HG03097 (cell line): ENCODE data around the gene GPRIN2.
"Not testable (repeated sequence)": the region's sequence is repeated elsewhere in the genome, so short reads cannot be mapped to it uniquely, and the experiment has no call there.

ENCODE experiments used
- ATAC-seq: cut with Tn5 transposase; IDR thresholded peaks from one replicate; pipeline ENCODE4 v1.9.1; 2021; ENCODE audit not compliant: unreplicated experiment, low FRiP score

Gene GPRIN2

GRCh38 chr10:46538717-46539426 lies 17.6 kb downstream of the GPRIN2 start:
- no peak for ATAC-seq

DNA sequence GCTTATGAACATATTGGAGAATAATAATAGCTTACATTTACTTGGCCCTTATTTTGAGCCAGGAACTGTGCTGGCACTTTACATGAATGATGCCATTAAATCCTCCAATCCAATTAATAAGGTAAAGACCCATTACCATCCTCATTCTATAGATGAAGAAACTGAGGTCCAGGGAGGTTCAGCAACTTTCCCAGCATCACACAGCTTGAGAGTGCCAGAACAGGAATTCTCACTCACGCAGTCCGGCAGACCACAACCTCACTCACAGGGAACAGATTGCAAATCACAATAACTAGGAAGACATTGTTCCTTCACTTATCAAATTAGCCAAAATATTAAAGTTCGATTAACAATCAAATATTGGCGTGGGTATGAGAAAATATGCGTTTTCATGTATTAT lies 18.3 kb downstream of the GPRIN2 start:
- ATAC-seq, result no peak

GRCh38 chr10:46537309-46537708 lies 19.1 kb downstream of the GPRIN2 start:
- no peak for ATAC-seq

DNA sequence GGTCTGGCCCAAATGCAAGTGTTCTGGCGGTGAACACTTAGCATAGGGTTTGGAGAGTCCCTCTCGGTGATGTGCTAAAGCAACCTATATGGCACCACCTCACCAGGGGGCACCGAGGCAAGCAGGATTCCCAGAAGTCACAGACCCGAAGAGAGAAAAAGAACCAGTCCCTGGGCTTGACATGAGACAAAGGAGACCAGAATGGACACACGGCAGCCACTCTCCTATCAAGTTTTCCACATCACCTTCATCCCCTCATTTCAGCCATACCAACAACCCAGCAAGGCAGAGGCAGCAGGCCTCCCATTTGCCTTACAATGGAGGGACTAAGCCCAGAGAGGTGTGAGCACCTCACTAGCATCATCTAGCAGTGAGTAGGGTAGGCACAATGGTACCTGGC lies 19.7 kb downstream of the GPRIN2 start:
- no peak for ATAC-seq

- ATAC-seq, result no peak
Observed at GRCh38 chr10:46536171-46536570, 20.3 kb downstream of the GPRIN2 start.

GRCh38 chr10:46534828-46535524 lies 21.5 kb downstream of the GPRIN2 start:
- ATAC-seq, result no peak

DNA sequence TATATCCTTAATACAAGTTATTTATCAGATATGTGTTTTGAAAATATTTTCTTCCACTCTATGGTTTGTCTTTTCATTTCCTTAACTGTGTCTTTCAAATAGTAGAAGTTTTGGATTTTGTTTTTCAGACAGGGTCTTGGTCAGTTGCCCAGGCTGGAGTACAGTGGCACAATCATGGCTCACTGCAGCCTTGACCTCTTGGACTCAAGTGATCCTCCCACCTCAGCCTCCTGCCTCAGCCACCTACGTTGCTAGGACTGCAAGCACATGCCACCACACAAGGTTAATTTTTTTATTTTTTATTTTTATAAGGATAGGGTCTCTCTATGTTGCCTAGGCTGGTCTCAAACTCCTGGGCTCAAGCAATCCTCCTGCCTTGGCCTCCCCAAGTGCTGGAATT lies 24.2 kb downstream of the GPRIN2 start:
- not testable (repeated sequence) for ATAC-seq

DNA sequence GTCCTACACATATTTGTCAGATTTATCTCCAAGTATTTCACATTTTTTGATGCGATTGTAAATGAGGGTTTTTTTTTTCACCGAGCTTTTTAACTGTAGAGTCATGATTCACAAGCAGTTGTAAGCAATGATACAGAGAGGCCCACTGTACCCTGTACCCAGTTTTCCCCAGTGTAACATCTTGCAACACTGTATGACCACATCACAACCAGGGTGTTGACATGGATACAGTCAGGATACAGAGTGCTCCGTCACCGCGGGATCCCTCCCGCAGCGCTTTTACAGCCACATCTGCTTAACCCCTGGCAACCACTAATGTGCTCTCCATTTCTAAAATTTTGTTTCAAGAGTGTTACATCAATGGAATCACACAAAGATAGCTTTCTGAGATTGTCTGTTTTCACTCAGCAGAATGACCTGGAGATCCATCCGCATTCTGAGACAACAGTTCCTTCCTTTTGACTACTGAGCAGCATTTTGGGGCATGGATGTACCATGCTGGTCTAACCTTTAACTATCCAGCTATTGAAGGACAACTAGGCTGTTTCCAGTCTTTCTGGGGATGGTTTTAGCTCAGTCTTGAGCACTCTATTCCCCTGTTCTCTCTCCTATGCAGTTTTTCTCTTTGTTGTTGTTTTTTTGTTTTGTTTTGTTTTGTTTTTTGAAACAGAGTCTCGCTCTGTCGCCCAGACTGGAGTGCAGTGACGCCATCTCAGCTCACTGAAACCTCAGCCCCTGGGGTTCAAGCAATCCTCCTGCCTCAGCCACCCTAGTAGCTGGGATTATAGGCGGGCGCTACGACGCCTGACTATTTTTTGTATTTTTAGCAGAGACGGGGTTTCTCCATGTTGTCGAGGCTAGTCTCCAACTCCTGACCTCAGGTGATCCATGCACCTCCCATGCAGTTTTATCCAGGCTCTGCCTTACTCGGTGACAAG lies 25.9 kb downstream of the GPRIN2 start:
- no peak for ATAC-seq

- not testable (repeated sequence) for ATAC-seq
Observed at GRCh38 chr10:46529742-46530141, 26.7 kb downstream of the GPRIN2 start.

DNA sequence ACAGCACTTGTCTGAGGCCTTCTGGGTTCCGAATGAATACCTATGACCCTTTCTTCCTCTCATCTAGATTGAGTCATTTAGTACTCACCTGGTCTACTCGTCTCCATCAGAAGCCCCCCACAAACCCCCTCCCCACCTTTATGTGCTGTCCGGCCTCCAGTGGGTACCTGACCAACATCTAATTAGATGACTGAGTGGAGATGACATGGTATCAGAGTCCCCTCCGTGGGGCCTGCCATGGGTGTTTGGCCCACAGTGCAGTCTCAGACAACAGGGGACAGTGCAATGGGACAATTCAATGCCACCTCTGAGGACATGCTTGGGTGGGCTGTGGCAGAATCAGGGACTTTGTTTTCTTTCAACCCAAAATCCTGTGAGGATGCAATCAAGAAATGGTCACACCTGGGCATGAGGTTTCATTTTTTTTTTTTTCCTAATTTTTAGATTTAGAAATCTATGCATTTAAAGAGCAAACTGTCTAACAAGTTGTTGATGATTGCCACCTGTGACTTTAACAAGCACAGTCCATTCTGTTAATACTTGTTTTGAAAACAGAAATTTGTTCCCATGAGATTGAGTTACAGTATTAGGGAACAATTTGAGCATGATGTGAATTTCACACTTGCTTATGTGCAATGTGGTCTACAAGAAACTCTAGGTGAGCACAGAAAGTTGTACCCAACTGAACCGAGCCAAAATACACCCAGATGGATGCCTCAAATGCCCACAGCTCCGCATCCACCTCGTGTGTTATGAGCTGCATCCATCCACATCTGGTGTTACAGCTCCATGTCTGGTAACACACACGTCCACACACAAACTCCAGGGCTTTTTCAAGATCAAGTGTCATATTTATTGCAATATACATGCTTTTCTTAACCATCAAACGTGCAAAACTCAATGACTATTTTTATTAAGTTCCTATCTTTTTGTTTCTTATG lies 27.5 kb downstream of the GPRIN2 start:
- no peak for ATAC-seq

DNA sequence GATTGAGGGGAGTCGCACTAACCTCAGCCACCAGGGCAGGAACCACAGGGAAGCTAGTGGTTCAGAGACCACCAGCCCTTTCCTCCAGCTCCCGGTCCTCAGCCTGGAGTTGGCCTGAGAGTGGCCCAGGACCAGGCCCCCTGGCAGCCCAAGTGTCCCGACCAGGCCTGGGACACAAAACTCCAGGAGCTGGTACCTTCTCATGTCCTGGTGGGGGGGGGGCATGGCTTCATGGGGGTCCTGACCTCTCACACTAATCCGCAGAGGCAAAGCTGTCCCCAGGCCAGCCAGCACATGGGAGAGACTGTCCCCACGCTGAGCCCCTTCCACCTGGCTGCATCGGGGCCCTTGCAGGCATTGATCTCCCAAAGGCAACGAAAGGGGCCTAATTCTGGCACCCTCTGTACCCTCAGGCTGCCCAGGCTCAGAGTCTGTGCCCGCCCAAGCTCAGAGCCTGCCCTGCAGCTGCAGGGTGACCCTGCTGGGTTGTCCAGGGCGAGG lies 28.2 kb downstream of the GPRIN2 start:
- ATAC-seq, result no peak

DNA sequence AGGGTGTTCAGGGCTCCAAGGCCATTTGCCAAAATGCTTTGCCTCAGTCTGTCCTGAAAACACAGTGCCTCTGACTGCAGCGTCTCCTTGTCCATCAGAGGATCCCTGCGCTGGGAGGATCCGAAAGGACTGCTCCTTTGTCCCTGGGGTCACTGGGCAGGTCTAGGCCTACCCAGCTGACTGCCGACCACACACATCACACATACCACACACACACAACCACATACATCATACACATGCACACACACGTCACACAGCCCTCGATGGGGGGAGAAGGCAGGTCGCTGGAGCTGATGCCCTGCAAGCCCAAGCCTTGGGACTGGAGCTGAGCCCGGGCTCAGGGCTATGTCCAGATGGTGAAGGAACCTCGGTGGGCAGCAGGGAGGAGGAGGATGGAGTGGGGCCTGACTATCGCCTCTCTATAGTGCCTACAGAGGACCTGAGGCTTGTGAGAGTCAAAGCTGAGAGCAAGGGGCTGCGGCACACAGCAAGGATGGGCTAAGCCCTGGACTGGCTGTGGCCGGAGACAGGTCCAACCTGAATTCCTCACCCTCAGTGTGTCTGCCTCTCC lies 29.1 kb downstream of the GPRIN2 start:
- no peak for ATAC-seq

GRCh38 chr10:46526682-46527038 lies 29.8 kb downstream of the GPRIN2 start:
- ATAC-seq, result no peak

DNA sequence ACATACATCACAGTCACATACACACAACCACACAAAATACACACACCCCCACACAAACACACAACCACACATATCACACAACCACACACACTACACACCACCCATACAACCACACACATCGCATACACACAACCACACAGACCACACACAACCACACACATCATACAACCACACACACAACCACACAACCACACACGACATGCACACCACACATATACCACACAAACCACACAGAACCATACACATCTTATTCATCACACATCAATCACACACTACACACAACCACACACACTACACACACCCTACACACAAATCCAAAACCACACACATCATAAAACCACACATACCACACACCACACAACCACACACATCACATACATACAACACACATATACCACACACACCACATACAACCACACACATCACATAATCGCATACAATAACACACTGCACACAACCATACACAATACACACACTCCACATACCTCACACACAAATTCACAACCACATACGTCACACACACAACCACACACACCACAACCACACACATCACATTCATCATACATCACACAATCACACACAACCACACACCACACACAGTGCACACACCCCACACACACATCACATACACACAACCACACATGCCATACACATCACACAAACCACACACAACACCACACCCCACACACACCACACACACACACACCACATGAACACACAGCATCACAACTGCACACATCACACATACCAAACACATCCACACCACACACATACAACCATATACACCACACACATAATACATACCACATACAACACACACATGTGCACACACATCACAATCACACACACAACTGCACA lies 30.4 kb downstream of the GPRIN2 start:
- ATAC-seq, result no peak

DNA sequence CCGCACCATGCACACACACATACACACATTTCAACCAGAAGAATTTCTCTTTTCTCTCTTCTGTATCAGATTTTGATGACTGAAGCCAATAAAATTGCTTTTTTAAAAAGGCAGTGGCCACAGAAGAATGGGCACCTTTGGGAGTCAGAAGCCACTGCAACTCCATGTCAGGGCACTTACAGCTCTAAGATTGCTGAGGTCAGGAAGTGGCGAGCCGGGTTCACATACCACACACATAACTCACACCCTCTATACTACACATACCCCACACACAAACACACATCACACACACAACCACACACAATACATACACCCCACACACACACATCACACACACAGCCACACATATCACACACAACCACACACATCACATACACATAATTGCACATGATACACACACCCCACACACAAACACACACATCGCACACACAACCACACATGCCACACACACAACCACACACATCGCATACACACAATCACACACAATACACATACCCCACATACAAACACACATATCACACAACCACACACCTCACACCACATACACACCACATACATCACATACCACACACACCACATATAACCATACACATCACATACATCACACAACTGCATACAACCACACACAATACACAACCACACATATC lies 31.2 kb downstream of the GPRIN2 start:
- ATAC-seq, result no peak

DNA sequence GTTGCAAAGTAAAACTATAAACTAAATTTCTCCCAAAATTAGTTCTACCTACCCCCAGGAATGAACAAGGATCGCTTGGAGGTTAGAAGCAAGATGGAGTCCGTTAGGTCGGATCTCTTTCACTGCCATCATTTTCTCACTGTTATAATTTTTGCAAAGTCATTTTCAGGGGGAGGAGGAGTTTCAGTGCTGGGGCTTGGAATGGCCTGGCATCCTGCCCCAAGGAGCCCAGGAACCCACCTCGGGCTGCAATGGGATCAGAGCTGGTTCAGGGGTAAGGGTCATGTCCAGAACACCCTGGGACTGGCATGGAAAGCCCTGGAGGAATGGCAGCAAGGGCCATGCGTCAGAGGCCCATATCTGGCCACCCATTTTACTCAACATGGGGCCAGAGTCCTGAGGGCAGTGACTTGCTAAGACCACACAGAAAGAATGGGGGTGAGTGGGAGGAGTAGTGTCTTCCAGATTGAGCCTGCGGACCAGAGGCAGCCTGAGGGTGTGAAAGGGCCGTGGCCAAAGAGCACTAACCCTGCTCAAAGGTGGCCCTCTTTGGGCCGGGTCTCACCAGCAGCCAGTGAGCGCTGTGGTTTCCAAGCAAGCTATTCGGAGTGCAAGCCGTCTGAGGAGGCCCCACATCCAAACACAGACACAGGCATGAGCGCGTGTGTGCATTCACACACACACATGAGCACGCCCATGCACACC lies 31.8 kb downstream of the GPRIN2 start:
- ATAC-seq, result no peak

DNA sequence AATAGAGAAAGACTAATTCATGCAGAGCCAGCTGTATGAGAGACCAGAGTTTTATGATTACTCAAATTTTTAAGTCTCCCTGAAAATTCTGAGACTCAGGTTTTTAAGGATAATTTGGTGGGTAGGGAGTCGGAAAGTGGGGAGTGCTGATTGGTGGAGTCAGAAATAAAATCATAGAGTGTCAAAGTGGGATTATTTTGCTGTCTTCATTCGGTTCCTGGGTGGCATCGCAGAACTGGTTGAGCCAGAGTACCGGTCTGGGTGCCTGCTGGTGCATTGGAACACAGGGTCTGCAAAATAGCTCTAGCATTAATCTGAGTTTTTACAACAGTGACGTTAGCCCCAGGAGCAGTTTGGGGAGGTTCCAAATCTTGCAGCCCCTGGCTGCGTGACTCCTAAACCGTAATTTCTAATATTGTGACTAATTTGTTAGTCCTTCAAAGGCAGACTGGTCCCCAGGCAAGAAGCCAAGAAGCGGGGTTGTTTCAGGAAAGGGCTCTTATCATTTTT lies 32.4 kb downstream of the GPRIN2 start:
- no peak for ATAC-seq
